HL-60 (cell line): ENCODE results near the gene FOXK2.
A peak's percentile ranks its signal among the peaks of the same experiment; 100 is the strongest.

Experiments used
- DNase-seq, 2 experiments: peaks; one replicate each; pipeline ENCODE4 v3.0.0-alpha.2; 2010 to 2020; ENCODE audit warnings: low read depth in 1 of 2, low spot score in 1 of 2
- H3K27ac ChIP-seq: fragments of 250-450 bp; sonication (Bioruptor Pico); replicated peaks from 2 replicates; pipeline ENCODE4 v1.5.1; 2020; ENCODE audit warnings: mild to moderate bottlenecking, moderate library complexity
- H3K27me3 ChIP-seq: fragments of 250-450 bp; sonication (Bioruptor Pico); 2 replicates; pipeline ENCODE4 v1.5.1; 2021; ENCODE audit warnings: mild to moderate bottlenecking, moderate library complexity; ENCODE audit not compliant: insufficient read depth, poor library complexity, severe bottlenecking
- H3K4me3 ChIP-seq: replicated peaks from 2 replicates; pipeline ENCODE4 v1.5.1; 2011; ENCODE audit warnings: mild to moderate bottlenecking, control low read depth, low read length; ENCODE audit not compliant: insufficient read depth
- CTCF ChIP-seq: IDR thresholded peaks from one replicate; pipeline ENCODE4 v1.5.1; 2011; ENCODE audit warnings: low read length, control low read depth, inconsistent platforms; ENCODE audit not compliant: insufficient read depth
- GABPA ChIP-seq: IDR thresholded peaks from 2 replicates; pipeline ENCODE4 v1.6.1; 2012; ENCODE audit warnings: low read depth
- POLR2AphosphoS5 ChIP-seq: IDR thresholded peaks from 2 replicates; pipeline ENCODE4 v1.6.1; 2012; ENCODE audit warnings: low read depth
- SPI1 ChIP-seq: IDR thresholded peaks from 2 replicates; pipeline ENCODE4 v1.6.1; 2012; ENCODE audit warnings: low read depth, mild to moderate bottlenecking, borderline replicate concordance
- TF ChIP-seq, protein P1 (sequence below): IDR thresholded peaks from 2 replicates; pipeline ENCODE4 v1.6.1; 2012; ENCODE audit warnings: low read depth; ENCODE audit not compliant: insufficient replicate concordance

Gene FOXK2

DNA sequence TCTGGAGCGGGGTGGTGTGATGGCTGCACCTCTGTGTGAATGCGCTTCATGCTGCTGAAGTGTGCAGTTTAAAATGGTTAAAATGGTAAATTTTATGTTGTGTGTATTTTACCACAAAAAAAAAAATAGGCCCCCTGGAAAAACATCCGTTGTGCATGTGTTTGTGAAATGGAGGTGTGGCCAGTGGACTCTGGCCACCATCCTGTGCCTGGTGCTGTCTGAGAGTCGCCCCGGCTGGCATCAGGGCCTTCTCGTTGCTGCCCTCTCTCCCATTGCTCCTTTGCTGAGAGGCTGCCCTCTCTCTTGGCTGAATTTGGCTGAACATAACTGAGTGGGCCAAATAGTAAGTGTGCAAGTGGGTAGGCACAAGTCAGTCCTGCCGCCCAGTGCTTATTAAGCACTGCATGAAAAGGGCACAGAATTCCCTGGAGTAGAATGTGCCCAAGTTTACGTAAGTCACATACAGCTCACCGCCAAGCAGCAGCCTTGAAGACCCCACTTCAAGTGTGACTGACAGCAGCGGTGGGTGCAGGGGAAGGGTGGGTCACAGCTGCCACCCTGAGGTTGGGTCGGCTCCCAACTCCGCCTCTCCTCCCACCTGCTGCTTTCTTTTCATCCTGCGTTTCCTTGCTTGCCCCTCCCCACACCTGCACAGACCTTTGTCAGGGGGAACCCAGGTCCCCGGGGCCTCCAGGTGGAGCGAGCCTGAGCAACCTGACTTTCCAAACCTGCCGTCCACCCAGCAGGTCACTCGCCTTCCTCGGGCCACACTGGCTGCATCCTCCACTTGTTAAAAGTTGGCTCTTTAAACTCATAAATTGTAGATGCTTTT, 46.8 kb downstream of the FOXK2 start:
- Histone ChIP-seq H3K27me3 (no peaks in the 10 kb centered on the region), H3K27ac (peak overlapping the region; percentile 20; the same call in 1 of the 2 replicates), H3K4me3 (no peak overlapping the region)
- no peak for DNase-seq
- TF ChIP-seq SPI1 (no peak), GABPA (no peak), CTCF (no peak)
- TF ChIP-seq, protein P1, sequence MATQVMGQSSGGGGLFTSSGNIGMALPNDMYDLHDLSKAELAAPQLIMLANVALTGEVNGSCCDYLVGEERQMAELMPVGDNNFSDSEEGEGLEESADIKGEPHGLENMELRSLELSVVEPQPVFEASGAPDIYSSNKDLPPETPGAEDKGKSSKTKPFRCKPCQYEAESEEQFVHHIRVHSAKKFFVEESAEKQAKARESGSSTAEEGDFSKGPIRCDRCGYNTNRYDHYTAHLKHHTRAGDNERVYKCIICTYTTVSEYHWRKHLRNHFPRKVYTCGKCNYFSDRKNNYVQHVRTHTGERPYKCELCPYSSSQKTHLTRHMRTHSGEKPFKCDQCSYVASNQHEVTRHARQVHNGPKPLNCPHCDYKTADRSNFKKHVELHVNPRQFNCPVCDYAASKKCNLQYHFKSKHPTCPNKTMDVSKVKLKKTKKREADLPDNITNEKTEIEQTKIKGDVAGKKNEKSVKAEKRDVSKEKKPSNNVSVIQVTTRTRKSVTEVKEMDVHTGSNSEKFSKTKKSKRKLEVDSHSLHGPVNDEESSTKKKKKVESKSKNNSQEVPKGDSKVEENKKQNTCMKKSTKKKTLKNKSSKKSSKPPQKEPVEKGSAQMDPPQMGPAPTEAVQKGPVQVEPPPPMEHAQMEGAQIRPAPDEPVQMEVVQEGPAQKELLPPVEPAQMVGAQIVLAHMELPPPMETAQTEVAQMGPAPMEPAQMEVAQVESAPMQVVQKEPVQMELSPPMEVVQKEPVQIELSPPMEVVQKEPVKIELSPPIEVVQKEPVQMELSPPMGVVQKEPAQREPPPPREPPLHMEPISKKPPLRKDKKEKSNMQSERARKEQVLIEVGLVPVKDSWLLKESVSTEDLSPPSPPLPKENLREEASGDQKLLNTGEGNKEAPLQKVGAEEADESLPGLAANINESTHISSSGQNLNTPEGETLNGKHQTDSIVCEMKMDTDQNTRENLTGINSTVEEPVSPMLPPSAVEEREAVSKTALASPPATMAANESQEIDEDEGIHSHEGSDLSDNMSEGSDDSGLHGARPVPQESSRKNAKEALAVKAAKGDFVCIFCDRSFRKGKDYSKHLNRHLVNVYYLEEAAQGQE: no peak

GRCh38 chr17:82567286-82567685, 47.8 kb downstream of the FOXK2 start:
- no peak overlapping the region for H3K27ac ChIP-seq
- TF ChIP-seq, protein P1: no peak
- TF ChIP-seq CTCF (no peak), POLR2AphosphoS5 (no peak), GABPA (no peak), SPI1 (no peak)
- no peak overlapping the region for H3K4me3 ChIP-seq

DNA sequence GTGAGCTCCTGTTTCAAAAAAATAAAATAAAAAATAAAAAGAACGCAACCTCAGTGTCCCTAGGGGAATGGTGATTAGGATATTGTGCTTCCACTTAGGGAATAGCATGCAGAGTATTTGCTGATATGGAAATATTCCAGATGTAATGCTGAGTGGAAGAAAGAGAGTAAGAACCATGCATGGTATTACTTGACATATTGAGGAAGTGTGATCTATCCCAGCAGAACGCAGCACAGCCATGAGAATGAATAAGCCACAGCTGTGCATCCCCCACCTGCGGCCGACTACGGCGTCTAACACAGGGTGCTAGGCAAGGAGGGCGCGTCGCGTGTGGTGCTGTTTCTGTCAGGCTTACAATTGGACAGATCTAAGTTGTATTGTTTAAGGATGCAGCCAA, 49.5 kb downstream of the FOXK2 start:
- TF ChIP-seq GABPA: no peak
- TF ChIP-seq SPI1: peak; percentile 2; the same call in 1 of the 2 replicates
- TF ChIP-seq, protein P1: no peak
- H3K4me3 ChIP-seq: no peak overlapping the region
- H3K27me3 ChIP-seq: no peaks in the 10 kb centered on the region
- no peak for DNase-seq
- H3K27ac ChIP-seq: no peak overlapping the region

More at GRCh38 chr17:82567286-82567685, 47.8 kb downstream of the FOXK2 start:
- no peaks in the 10 kb centered on the region for H3K27me3 ChIP-seq
- no peak for DNase-seq
